ENCODE data around the gene GIGYF2. TPM values are rescaled to one million over a fixed set of nuclear protein-coding genes. Genes with fewer than 3 reads are reported as not detected.

The GIGYF2 gene
- polyA plus RNA-seq, 1 donor (not counting 4 experiments of a cell fraction or from before 2014, with no cell fraction given) = 35.5 TPM

- H4K20me1 ChIP-seq (ENCODE audit: control insufficient read depth, extremely low read depth, insufficient read depth, low read length) = no peaks in the 10 kb centered on the region
- dilution Hi-C loops (cut with MboI; ENCODE audit: extremely low pct_ligation_motif_present, low sequenced_read_pairs) = no loop called here
- no peak overlapping the region for H3K4me2 ChIP-seq (ENCODE audit: control insufficient read depth, extremely low read depth, insufficient read depth, low read depth, low read length)
- H3K4me1 ChIP-seq (ENCODE audit: control insufficient read depth, extremely low read depth, insufficient read depth, low read length) = no peaks in the 10 kb centered on the region
- H3K4me3 ChIP-seq (ENCODE audit: control insufficient read depth in 2 of 3, extremely low read depth in 1 of 3, insufficient read depth in 2 of 3, low read depth in 1 of 3, low read length in 3 of 3) = no peak overlapping the region
- no peak overlapping the region for H3K27ac ChIP-seq (ENCODE audit: control insufficient read depth, insufficient read depth, low read length)
- H3K9me3 ChIP-seq (ENCODE audit: control insufficient read depth, low read depth, low read length) = no peaks in the 10 kb centered on the region
- no peak for FAIRE-seq
- no peak for DNase-seq (ENCODE audit: low read depth, low spot score)
- H3K27me3 ChIP-seq (ENCODE audit: control insufficient read depth, extremely low read depth, insufficient read depth, low read length) = no peaks in the 10 kb centered on the region
- H3K79me2 ChIP-seq (ENCODE audit: control insufficient read depth, insufficient read depth, low read length) = no peaks in the 10 kb centered on the region
- H3K36me3 ChIP-seq (ENCODE audit: control insufficient read depth in 2 of 2, extremely low read depth in 1 of 2, insufficient read depth in 2 of 2, low read length in 2 of 2) = peaks cover 14 to 18% of the 10 kb centered on the region in 2 experiments
- no peak overlapping the region for H3K9ac ChIP-seq (ENCODE audit: control insufficient read depth, extremely low read depth, insufficient read depth, low read length)
- no peaks in the 10 kb centered on the region for H3K9me1 ChIP-seq (ENCODE audit: control insufficient read depth, extremely low read depth, insufficient read depth, low read length)
- TF ChIP-seq CTCF (optimal IDR thresholded peaks at IDR 0.05 in 1 of 3, IDR thresholded peaks at IDR 0.05 in 1 of 3, conservative IDR thresholded peaks at IDR 0.05 in 1 of 3; ENCODE audit: extremely low read depth in 1 of 3, insufficient read depth in 2 of 3, low read length in 3 of 3) = no peak
- TF ChIP-seq EZH2 (IDR thresholded peaks at IDR 0.05; ENCODE audit: low read length) = no peak
- no peak overlapping the region for H2AFZ ChIP-seq (ENCODE audit: control insufficient read depth, low read length)
Observed at GRCh38 chr2:232815569-232815968, 118.4 kb downstream of the GIGYF2 start.

DNA sequence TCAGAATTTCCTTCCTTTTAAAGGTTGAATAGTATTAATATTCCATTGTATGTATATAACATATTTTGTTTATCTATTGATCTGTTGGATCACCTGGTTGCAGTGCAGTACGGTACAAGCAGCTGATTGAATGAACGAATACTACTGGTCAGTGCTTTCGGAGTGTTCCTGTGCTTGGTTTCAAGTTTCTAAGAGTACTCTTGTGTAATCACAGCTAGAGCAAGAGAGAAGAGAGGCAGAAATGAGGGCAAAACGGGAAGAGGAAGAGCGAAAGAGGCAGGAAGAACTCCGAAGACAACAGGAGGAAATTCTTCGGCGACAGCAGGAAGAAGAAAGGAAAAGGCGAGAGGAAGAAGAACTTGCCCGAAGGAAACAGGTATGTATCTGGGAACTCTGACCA lies 119.5 kb downstream of the GIGYF2 start:
- Histone ChIP-seq H4K20me1 (ENCODE audit: control insufficient read depth, extremely low read depth, insufficient read depth, low read length) (no peaks in the 10 kb centered on the region), H3K4me2 (ENCODE audit: control insufficient read depth, extremely low read depth, insufficient read depth, low read depth, low read length) (no peak overlapping the region), H3K4me3 (ENCODE audit: control insufficient read depth in 2 of 3, extremely low read depth in 1 of 3, insufficient read depth in 2 of 3, low read depth in 1 of 3, low read length in 3 of 3) (no peak overlapping the region), H3K9me1 (ENCODE audit: control insufficient read depth, extremely low read depth, insufficient read depth, low read length) (no peaks in the 10 kb centered on the region), H3K9ac (ENCODE audit: control insufficient read depth, extremely low read depth, insufficient read depth, low read length) (no peak overlapping the region), H3K79me2 (ENCODE audit: control insufficient read depth, insufficient read depth, low read length) (no peaks in the 10 kb centered on the region), H3K27me3 (ENCODE audit: control insufficient read depth, extremely low read depth, insufficient read depth, low read length) (no peaks in the 10 kb centered on the region), H3K9me3 (ENCODE audit: control insufficient read depth, low read depth, low read length) (no peaks in the 10 kb centered on the region), H2AFZ (ENCODE audit: control insufficient read depth, low read length) (no peak overlapping the region), H3K36me3 (ENCODE audit: control insufficient read depth in 2 of 2, extremely low read depth in 1 of 2, insufficient read depth in 2 of 2, low read length in 2 of 2) (peaks cover 5 to 15% of the 10 kb centered on the region in 2 experiments), H3K4me1 (ENCODE audit: control insufficient read depth, extremely low read depth, insufficient read depth, low read length) (no peaks in the 10 kb centered on the region), H3K27ac (ENCODE audit: control insufficient read depth, insufficient read depth, low read length) (no peak overlapping the region)
- no peak for TF ChIP-seq EZH2 (IDR thresholded peaks at IDR 0.05; ENCODE audit: low read length)
- TF ChIP-seq CTCF (optimal IDR thresholded peaks at IDR 0.05 in 1 of 3, IDR thresholded peaks at IDR 0.05 in 1 of 3, conservative IDR thresholded peaks at IDR 0.05 in 1 of 3; ENCODE audit: extremely low read depth in 1 of 3, insufficient read depth in 2 of 3, low read length in 3 of 3) = no peak
- DNase-seq (ENCODE audit: low read depth, low spot score) (no peak), FAIRE-seq (no peak)
- dilution Hi-C loops (cut with MboI; ENCODE audit: extremely low pct_ligation_motif_present, low sequenced_read_pairs) = no loop called here
